OCI-LY1 (cell line): Measurements from ENCODE around the gene PTGIS.

Experiments used
- H2AFZ ChIP-seq: fragments of 200-600 bp; sonication (generic), shearing (Covaris generic); 2 replicates; pipeline ENCODE4 v1.6.0; 2014; ENCODE audit warnings: antibody characterized with exemption, mild to moderate bottlenecking, low read length
- H3F3A ChIP-seq: fragments of 200-600 bp; sonication (generic), shearing (Covaris generic); 2 replicates; pipeline ENCODE4 v1.6.0; 2014; ENCODE audit warnings: mild to moderate bottlenecking, antibody characterized with exemption, low read length, moderate library complexity; ENCODE audit not compliant: insufficient read depth
- H3K27ac ChIP-seq: fragments of 200-600 bp; sonication (generic); 2 replicates; pipeline ENCODE4 v1.5.1; 2014; ENCODE audit warnings: low read length, mixed run types, mild to moderate bottlenecking, low read depth; ENCODE audit not compliant: poor library complexity, severe bottlenecking
- H3K27me3 ChIP-seq: fragments of 200-600 bp; sonication (generic); 2 replicates; pipeline ENCODE4 v1.6.0; 2014; ENCODE audit warnings: antibody characterized with exemption, mild to moderate bottlenecking, low read length, moderate library complexity; ENCODE audit not compliant: insufficient read depth
- H3K36me3 ChIP-seq: fragments of 200-600 bp; sonication (generic); 2 replicates; pipeline ENCODE4 v1.6.1; 2014; ENCODE audit warnings: mild to moderate bottlenecking, antibody characterized with exemption, low read length, moderate library complexity, mixed read lengths; ENCODE audit not compliant: insufficient read depth
- H3K4me1 ChIP-seq: fragments of 200-600 bp; sonication (generic); 2 replicates; pipeline ENCODE4 v1.5.1; 2014; ENCODE audit warnings: mild to moderate bottlenecking, low read length, moderate library complexity; ENCODE audit not compliant: insufficient read depth, severe bottlenecking
- H3K4me2 ChIP-seq: fragments of 200-600 bp; sonication (generic), shearing (Covaris generic); 2 replicates; pipeline ENCODE4 v1.6.1; 2014; ENCODE audit warnings: low read length
- H3K4me3 ChIP-seq: fragments of 200-600 bp; sonication (generic); 2 replicates; pipeline ENCODE4 v1.5.1; 2014; ENCODE audit warnings: low read length, low read depth, mild to moderate bottlenecking, mixed read lengths; ENCODE audit not compliant: poor library complexity, severe bottlenecking
- H3K79me2 ChIP-seq: fragments of 200-600 bp; shearing (Covaris generic); 2 replicates; pipeline ENCODE4 v1.6.1; 2016; ENCODE audit warnings: mixed run types, low read length, mixed read lengths; ENCODE audit not compliant: insufficient read depth
- H3K9ac ChIP-seq: fragments of 200-600 bp; sonication (generic), shearing (Covaris generic); 2 replicates; pipeline ENCODE4 v1.6.1; 2014; ENCODE audit warnings: mild to moderate bottlenecking, low read length, mixed read lengths
- H3K9me2 ChIP-seq: fragments of 200-600 bp; sonication (generic), shearing (Covaris generic); 2 replicates; pipeline ENCODE4 v1.6.1; 2014; ENCODE audit warnings: low read depth, mild to moderate bottlenecking, low read length, mixed read lengths
- H3K9me3 ChIP-seq: fragments of 200-600 bp; shearing (Covaris generic); 2 replicates; pipeline ENCODE4 v1.6.1; 2014; ENCODE audit warnings: low read length, mixed read lengths
- H4K20me1 ChIP-seq: fragments of 200-600 bp; sonication (generic), shearing (Covaris generic); 2 replicates; pipeline ENCODE4 v1.6.0; 2016; ENCODE audit warnings: mild to moderate bottlenecking, low read length; ENCODE audit not compliant: insufficient read depth
- EZH2 ChIP-seq: fragments of 200-600 bp; sonication (generic), shearing (Covaris generic); IDR thresholded peaks from 2 replicates; pipeline ENCODE4 v1.8.0; 2017; ENCODE audit warnings: borderline replicate concordance, mixed run types, mild to moderate bottlenecking, antibody characterized with exemption, low read length, moderate library complexity, mixed read lengths
- TF ChIP-seq, protein P1 (sequence below): fragments of 200-600 bp; sonication (generic), shearing (Covaris generic); IDR thresholded peaks from 2 replicates; pipeline ENCODE4 v1.5.1; 2017; ENCODE audit warnings: mild to moderate bottlenecking, antibody characterized with exemption, low read length, moderate library complexity, mixed read lengths

The PTGIS gene

DNA sequence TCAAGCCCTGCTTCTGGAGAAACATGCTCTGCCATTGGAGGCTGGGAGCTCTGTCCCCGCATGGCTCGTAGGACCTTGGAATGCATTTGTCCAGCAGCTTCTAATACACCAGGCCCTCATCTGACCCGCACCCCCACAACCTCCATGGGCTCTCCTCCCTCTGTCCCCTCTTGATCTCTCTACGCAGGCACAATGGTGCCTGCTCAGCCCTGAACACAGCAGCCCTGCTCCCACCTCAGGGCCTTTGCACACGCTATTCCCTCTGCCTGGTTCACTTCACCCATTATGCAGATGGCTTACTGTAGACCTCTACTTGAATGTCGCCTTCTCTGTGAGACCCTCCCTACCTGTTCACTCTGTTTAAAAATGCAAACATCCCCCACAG, 27.0 kb upstream of the PTGIS start:
- Histone ChIP-seq H3K9ac (no peak overlapping the region), H3K9me3 (peaks cover 4% of the 10 kb centered on the region; the same call in 1 of the 2 replicates), H2AFZ (no peak overlapping the region), H3K27me3 (no peaks in the 10 kb centered on the region), H3F3A (no peaks in the 10 kb centered on the region), H3K79me2 (no peaks in the 10 kb centered on the region), H3K4me2 (no peak overlapping the region), H3K9me2 (no peaks in the 10 kb centered on the region), H4K20me1 (no peaks in the 10 kb centered on the region), H3K27ac (no peak overlapping the region), H3K36me3 (no peaks in the 10 kb centered on the region), H3K4me3 (no peak overlapping the region), H3K4me1 (peaks cover 18% of the 10 kb centered on the region)
- TF ChIP-seq, protein P1, sequence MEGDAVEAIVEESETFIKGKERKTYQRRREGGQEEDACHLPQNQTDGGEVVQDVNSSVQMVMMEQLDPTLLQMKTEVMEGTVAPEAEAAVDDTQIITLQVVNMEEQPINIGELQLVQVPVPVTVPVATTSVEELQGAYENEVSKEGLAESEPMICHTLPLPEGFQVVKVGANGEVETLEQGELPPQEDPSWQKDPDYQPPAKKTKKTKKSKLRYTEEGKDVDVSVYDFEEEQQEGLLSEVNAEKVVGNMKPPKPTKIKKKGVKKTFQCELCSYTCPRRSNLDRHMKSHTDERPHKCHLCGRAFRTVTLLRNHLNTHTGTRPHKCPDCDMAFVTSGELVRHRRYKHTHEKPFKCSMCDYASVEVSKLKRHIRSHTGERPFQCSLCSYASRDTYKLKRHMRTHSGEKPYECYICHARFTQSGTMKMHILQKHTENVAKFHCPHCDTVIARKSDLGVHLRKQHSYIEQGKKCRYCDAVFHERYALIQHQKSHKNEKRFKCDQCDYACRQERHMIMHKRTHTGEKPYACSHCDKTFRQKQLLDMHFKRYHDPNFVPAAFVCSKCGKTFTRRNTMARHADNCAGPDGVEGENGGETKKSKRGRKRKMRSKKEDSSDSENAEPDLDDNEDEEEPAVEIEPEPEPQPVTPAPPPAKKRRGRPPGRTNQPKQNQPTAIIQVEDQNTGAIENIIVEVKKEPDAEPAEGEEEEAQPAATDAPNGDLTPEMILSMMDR = no peak
- TF ChIP-seq EZH2 = no peak

DNA sequence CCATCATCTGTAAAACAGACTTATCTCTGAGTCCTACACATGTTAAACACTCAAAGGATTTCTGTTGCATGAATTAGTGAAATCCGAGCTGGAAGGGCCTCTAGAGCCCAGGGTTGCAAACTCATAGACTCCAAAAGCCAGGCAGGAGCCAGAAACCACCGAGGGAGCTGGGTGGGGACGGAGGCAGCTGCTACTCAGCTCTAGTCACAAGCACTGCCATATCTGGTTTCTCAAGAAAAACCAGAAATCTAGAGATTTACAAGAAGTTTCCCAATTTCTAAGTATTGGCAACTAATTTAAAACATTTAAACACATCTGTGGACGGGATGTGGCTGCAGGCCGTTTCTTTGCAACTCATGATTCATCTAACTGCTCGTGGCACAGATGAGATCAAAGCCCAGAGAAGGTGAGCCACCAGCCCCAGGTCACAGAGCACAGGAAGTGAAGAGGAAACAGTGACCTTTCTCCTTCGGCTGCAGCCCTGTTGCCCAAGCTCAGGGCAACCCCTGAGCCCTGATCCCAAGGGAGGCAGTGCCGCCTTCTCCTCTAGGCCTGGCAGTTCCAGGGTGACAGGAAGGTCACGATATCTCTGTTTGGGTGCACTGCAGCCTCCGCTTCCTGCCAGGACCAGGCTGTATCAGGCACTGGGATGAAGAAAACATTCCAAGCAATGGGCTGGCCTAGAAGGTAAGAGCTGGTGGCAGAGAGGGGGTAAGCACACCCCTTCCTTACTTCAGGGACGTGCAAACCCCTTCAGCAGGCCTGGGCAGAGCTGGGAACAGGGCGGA, 26.4 kb upstream of the PTGIS start:
- H3K4me3 ChIP-seq = no peak overlapping the region
- TF ChIP-seq, protein P1 = no peak
- TF ChIP-seq EZH2 = no peak
- peaks cover 4% of the 10 kb centered on the region; the same call in 1 of the 2 replicates for H3K9me3 ChIP-seq
- H3K27me3 ChIP-seq = no peaks in the 10 kb centered on the region
- no peak overlapping the region for H2AFZ ChIP-seq
- H3K79me2 ChIP-seq = no peaks in the 10 kb centered on the region
- no peaks in the 10 kb centered on the region for H3K36me3 ChIP-seq
- no peak overlapping the region for H3K4me2 ChIP-seq
- no peaks in the 10 kb centered on the region for H4K20me1 ChIP-seq
- H3K9me2 ChIP-seq = no peaks in the 10 kb centered on the region
- peaks cover 19% of the 10 kb centered on the region for H3K4me1 ChIP-seq
- H3F3A ChIP-seq = no peaks in the 10 kb centered on the region
- no peak overlapping the region for H3K27ac ChIP-seq
- H3K9ac ChIP-seq = no peak overlapping the region

DNA sequence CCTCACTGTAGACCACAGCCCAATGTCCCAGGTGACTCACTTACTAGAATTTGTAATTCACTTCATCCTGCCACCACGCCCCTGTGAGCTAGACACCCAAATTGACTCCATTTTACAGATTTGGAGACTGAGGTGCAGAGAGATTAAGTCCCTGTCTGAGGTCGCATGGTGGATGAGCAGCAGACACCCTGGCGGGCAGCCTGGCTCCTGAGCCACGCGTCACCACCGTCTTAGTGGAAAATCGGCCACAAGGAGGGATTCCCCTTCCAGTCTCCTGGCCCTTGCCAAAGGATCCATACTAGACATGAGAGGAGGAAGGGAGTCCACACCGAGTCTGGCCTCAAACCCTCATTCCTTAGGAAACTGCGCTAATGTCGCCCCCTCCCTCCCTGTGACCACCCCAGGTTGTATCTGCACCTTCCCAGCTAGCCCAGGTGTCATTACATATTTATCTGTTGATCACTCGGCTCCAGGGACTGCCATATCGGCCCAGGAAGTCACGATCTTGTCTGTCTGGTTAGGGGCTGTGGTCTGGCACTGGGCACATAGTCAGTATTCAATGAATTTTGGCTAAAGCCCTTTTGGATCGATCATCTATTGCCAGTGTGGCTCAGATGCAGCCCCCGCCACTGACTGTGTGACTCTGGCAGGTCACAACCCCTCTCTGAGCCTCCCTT, 25.7 kb upstream of the PTGIS start:
- Histone ChIP-seq H3K4me2 (no peak overlapping the region), H3K9me3 (peaks cover 4% of the 10 kb centered on the region; the same call in 1 of the 2 replicates), H3K9ac (no peak overlapping the region), H3K36me3 (no peaks in the 10 kb centered on the region), H3K4me1 (peaks cover 19% of the 10 kb centered on the region), H3F3A (no peaks in the 10 kb centered on the region), H3K27me3 (peaks cover under 1% of the 10 kb centered on the region; the same call in 1 of the 2 replicates), H4K20me1 (no peaks in the 10 kb centered on the region), H3K9me2 (no peaks in the 10 kb centered on the region), H3K79me2 (no peaks in the 10 kb centered on the region), H3K27ac (no peak overlapping the region), H2AFZ (no peak overlapping the region), H3K4me3 (no peak overlapping the region)
- TF ChIP-seq EZH2 = no peak
